NCI-H748 treated with DMSO at 0.1 percent for 48 hours (cell line): ENCODE data around the gene ELMO1.
"Not testable (repeated sequence)": the region's sequence is repeated elsewhere in the genome, so short reads cannot be mapped to it uniquely, and the experiment has no call there.

Source experiments
- DNase-seq: peaks from one replicate; lab custom pipeline; 2025; lab: John Stamatoyannopoulos, UW

ELMO1 gene

DNA sequence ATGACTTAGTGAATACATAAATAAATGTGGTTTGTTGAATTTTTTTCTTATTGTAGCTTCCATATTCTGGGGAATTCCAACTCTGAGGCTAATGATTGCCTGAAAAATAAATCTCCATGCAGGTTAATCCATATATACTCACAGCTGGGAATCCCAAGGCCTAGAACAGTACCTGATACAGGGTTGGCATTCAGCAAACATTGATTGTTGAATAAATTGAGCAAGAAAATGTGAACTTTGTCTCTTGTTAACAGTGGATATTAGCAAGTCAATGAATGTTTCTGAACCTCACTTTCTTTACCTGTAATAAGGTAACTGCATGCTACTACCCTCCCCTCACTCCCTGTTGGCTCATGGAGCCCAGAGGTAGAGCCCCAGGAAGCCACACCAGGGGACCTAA lies 470.8 kb downstream of the ELMO1 start:
- DNase-seq: no peak

GRCh38 chr7:36973534-36973933 lies 475.1 kb downstream of the ELMO1 start:
- not testable (repeated sequence) for DNase-seq

- no peak for DNase-seq
Measured at GRCh38 chr7:36972140-36972518, 476.5 kb downstream of the ELMO1 start.

DNA sequence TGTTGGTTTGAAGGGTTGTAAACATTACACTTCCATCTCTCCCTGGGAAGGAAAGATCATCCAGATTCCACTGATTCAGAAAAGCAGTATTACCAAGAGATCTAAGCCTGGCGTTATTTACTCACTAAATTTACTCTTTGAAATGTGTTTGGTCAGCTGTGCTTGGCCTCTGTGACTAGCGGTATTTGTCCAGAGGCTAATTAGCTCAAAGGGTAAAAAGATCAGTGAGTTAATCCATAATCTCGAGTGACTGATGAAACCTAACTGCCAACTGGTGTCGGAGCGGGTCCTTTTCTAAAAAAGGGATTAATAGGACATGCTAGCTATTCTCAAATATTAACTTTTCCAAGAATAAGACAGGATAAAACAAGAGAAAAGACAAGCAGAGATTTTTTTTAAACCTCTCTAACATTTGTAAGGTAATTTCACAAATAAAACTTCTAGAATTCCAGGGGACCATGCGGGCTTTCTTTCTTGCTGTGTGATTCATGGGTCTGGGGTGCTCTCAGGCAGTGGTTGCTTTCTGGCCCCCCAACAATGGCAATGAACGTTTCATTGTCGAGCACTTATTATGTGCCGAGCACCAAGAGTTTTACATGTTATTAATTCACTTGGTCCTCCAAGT lies 477.0 kb downstream of the ELMO1 start:
- DNase-seq: peak; percentile 65

- DNase-seq: no peak
Measured at GRCh38 chr7:36970551-36971514, 477.8 kb downstream of the ELMO1 start.

GRCh38 chr7:36969376-36969775 lies 479.3 kb downstream of the ELMO1 start:
- no peak for DNase-seq

GRCh38 chr7:36967387-36967786 lies 481.3 kb downstream of the ELMO1 start:
- peak; percentile 84 for DNase-seq

GRCh38 chr7:36966636-36967035 lies 482.0 kb downstream of the ELMO1 start:
- no peak for DNase-seq

GRCh38 chr7:36966039-36966438 lies 482.6 kb downstream of the ELMO1 start:
- DNase-seq: no peak

DNA sequence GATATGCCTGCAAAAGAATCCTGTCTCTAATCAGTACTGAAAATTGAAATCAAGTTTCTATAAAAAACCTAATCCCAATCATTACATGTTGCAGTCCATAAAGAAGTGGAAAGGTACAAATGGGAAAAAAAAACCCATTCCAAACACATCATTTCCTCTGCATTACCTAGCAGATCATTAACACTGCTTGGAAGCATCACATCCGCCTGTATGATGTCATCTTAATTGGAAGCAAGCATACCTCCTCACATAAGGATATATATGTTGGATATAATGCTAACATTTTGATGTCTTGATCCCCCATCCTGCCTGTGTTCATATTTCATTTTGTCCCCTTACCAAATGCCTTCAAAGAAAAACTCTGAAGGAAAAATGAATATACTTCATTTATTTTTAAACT lies 483.0 kb downstream of the ELMO1 start:
- DNase-seq: no peak

- DNase-seq: no peak
Measured at GRCh38 chr7:36964297-36964696, 484.4 kb downstream of the ELMO1 start.

GRCh38 chr7:36962367-36962766 lies 486.3 kb downstream of the ELMO1 start:
- no peak for DNase-seq

- no peak for DNase-seq
Measured at GRCh38 chr7:36961693-36962092, 487.0 kb downstream of the ELMO1 start.

- DNase-seq: no peak
Measured at GRCh38 chr7:36961097-36961496, 487.6 kb downstream of the ELMO1 start.

DNA sequence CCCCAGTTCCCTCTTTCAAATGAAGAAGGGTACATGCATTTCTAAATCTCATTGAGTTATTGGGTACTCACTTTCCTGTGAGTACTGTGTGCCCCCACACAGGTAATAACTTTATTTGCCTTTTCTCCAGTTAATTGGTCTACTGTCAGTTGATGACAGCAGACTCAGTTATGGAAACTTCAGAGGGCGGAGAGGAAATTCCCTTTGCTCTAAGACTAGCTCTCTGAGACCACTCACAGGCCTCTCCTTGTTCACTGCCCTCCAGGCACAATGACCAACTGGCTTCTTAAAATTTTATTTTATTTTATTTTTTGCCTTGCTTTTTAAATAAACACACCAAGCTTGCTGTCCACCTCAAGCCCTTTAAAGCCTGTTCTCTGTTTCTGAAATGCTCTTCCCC lies 488.6 kb downstream of the ELMO1 start:
- DNase-seq: no peak

DNA sequence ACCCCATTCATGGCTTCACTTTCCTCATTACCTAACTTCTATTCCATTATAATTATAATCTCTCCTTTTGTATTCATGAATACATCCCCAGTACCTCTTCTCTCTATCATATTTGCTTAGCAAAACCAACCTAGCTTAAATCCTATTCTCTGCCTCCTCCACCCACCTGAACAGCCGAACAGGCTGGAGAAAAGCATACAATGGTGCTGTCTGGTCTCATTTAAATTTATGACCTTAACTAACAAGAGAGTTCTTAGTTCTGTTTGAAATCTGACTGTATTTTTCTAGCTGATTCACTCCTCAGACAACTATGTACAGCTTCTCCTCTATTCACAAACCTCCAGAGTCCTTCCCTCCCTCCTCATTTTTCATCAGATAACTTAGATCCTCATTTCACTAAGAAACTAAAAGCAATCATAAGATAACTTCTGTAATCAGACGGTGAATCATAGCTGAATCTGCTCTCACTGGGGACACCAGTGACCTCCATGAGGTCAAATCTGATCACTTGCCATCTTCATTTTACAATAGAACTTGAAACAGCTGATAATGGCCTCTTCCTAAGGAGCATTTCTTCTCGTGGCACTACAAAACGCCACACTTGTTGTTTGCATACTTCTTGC lies 490.4 kb downstream of the ELMO1 start:
- DNase-seq: peak; percentile 77

DNA sequence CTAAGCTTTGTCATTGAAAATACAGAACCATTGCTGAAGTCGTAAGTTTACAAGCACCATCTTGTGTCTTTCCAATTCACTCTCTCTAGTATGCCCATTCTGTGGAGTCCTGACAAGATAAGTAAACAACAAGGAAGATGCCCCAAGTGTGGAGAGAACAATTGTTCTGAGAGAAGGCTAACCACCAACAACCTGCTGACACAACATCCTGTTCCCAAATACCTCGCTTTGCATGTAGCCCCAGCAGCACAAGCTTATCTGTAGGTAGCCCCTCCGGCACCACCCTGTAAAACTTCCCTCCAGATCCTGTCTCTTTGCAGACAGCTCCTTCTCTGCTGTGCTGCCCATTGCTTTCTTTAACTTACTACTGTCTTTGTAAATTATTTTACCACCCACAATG lies 491.0 kb downstream of the ELMO1 start:
- DNase-seq: no peak

DNA sequence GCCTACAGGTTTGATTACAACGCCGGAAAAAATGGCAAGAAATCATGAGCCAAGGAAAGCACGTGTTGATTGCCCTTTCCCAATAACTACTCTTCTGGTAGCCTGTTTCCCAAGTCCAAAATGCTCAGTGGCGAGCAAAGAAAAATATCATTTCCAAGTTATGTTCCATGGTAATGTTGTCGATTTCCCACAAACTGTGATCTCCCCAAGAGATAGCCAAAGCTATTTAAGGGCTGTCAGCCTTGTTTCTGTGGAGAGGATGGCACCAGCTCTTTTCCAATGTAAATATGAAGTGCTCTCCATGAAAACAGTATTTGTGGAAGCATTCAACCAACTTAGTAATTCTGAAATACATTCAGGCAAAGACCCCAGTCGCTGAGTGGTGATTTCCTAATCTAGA lies 491.9 kb downstream of the ELMO1 start:
- DNase-seq: no peak

- DNase-seq: no peak
Measured at GRCh38 chr7:36955456-36956129, 493.1 kb downstream of the ELMO1 start.

GRCh38 chr7:36951257-36951697 lies 497.4 kb downstream of the ELMO1 start:
- no peak for DNase-seq

- peak; percentile 46 for DNase-seq
Measured at GRCh38 chr7:36949711-36950600, 498.7 kb downstream of the ELMO1 start.
